SKM-1 (cell line): ENCODE data around the gene BLTP2.
"Not testable (repeated sequence)": the region's sequence is repeated elsewhere in the genome, so short reads cannot be mapped to it uniquely, and the experiment has no call there.

Experiments
- DNase-seq: peaks from one replicate; lab custom pipeline; 2025; ENCODE audit not compliant: unreplicated experiment; lab: John Stamatoyannopoulos, UW

BLTP2 gene

GRCh38 chr17:28648698-28649097 is 3.7 kb upstream of the BLTP2 start:
- DNase-seq, result no peak

GRCh38 chr17:28646039-28646754 is 1.2 kb upstream of the BLTP2 start:
- DNase-seq, result no peak

DNA sequence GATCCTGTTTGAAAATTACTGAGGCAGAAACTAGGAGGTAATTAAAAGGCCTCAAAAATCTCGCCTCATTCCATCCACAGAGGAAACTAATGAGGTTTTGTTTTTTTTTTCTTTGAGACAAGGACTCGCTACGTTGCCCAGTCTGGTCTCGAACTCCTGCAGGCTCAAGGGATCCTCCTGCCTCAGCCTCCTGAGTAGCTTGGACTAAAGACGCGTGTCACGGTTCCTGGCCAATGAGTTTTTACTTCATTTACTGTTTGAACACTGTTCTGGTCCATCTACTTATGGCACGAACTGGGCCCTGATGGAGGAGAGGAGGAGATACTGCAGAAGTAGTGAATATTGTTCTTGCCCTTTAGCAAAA is 600 bp upstream of the BLTP2 start:
- no peak for DNase-seq

DNA sequence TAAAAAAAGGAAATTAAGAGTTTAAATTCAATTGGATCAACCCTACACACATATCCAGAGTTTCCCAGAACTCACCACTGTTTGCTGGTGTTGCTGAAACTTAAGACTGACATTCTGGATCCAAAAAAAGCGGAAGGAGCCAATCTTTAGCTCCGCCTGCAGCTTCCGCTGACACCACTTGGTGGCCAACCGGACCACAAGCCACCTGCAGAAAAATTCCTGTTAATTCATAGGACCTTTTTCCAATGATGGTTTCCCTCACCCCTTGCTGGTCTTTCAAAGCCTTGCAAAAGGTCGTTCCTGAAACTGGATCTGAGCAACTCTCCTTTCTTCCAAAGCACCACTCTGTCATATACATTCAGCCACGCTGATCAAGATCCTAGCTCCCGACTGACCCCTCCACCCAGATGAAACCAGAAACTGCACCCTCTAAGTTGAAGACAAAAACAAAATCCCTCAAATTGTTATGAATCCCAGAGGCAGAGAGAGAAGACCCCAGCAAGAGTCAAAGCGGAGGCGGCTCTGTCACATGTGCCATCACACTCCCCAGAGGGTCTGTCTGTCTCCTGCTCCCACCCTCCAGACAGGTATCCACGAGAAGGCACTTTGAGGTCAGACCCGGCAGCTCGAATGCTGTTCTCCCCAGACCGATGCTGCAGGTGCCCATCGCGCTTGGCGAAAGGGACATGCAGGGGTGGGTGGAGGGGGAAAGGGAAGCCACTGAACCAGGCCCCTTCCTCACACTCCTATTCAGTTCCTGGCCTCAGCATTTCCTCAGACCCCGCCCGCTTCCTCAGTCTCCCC is 773 bp downstream of the BLTP2 start:
- peak; percentile 83 for DNase-seq

GRCh38 chr17:28641579-28641978 is 3.4 kb downstream of the BLTP2 start:
- DNase-seq, result no peak

- DNase-seq, result no peak
These were observed 9.5 kb downstream of the BLTP2 start for GRCh38 chr17:28635506-28635905.

DNA sequence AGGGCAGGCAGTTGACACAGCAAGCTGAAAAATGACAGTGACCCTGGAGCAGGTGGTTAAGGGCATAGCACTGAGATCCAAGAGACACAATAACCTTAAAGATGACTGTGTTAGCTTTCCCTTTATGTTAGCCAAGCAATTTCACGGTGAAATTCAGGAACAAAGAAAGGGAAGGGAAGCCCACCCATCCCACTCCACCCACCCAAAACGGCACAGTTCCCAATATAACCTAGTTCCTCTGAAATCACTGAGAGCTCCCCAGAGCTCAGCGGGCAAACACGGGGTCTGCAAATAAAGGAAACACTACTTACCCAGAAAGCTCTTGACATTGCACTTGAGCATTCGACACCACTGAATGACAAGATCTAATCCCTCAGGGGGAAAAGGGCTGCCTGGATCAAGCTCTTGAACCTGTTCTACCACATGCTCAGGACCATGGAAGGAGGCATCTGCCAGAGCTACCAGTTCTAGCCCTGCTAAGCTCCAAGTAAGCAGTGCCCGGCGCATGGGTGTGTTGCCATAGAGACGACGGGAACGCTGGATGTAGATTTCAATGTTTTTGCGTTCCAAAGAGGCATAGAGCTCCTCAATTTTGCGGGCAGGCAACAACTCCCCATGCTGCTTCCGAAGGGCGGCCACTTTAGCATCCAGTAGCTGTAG is 10.6 kb downstream of the BLTP2 start:
- DNase-seq, result no peak

- no peak for DNase-seq
These were observed 18.1 kb downstream of the BLTP2 start for GRCh38 chr17:28626818-28627217.

DNA sequence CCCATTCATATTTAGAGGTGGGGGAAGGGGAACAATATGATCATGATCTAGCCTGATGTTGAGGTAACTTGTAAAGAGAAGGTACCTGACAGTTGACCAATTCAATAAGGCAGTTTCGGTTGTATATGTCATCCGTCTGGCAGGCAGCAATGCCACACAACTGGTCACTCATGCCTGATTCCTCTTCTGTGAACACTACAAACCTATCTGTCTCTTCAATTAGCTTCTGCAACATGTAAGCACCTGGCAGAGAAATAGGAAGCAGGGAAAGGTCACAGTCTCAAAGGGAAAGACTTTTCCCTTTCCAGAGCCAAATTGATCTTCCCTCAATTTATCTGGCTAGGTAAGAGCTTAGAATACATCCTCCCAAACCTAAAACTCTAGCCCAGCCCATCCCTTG is 20.8 kb downstream of the BLTP2 start:
- no peak for DNase-seq

DNA sequence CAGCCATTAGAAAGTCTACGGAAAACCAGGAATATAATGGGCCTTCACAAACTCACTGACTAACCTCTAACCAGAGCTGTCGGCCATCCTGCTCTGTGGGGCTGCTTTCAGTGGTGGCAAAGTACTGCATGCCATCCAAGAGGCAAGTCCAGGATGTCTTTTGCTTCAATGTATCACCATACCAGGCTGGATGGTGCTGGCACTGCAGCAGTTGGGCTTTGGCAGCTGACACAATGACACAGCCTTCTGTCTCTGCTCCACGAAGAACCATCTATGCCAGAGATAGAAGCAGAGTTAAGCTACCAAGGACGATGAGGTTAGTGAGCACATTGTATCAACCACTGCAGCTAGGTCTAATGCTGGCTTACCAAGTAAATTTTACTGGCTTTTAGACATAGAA is 21.3 kb downstream of the BLTP2 start:
- no peak for DNase-seq

DNA sequence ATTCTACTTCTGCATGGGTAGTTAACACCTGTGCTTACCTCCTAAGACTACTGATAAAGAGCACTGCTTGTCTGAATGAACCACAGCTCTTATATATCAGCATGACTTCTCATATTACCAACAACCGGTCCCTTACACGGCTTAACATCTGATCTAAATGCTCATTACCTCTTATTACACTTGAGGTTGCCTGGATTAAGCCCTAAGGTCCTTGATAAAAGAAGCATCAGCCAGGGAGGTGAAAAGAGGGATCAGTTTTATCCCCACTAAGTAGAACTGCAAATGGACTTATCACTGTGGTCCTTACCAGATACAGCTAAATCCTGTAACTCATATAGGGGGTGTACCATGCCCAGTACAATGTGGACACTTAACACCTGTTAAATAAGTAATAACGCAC is 22.8 kb downstream of the BLTP2 start:
- no peak for DNase-seq

DNA sequence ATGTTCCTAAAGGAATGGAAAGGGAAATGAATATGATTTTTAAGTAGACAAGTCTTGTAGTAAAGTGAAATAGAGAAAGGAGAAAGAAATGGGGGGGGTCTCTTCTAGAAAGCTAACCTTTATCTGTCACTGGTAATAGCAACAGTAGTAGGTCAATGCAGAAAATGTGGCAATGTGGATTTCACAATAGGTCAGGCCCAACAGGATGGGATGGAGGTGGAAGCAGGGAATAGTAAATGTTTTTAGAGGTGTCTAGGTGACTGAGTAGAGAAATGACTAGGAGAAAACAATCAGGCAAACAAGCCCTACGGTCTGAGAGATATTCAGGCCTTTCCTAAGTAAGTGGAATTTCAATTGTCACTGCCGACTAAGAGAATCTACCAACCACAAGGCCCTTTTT is 24.9 kb downstream of the BLTP2 start:
- no peak for DNase-seq

GRCh38 chr17:28618464-28618863 is 26.5 kb downstream of the BLTP2 start:
- DNase-seq, result no peak

GRCh38 chr17:28616281-28616680 is 28.7 kb downstream of the BLTP2 start:
- DNase-seq, result no peak

DNA sequence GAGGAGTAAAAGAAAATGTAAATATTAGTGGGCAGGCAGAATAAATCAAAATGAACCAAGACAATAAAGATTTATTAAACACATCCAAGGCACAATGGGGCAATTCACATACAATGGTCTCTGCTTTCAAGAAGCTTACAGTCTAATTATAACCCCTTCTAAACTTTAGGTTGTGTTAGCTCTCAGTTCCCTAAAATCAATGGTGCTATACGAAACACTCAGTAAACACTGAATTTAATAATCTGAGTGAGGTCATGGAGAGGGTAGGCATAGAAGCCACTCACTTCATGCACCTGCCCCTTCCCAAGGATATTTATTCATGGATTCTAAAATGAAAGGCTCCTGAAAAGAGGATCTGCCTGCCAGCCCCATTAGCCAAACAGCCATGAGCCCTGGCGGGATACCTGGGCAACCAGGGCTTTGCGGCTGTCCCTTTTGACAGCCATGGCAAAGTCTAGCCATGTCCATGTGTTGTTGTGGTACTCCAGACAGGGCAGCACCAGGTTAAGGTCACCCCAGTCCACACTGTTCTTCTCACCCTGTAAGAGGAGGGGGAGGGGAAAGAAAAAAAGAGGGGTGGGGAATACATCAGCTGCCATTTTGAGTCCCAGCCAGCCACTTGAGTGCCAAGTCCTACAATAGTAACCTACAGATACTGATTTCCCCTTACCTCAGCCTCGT is 29.6 kb downstream of the BLTP2 start:
- no peak for DNase-seq

DNA sequence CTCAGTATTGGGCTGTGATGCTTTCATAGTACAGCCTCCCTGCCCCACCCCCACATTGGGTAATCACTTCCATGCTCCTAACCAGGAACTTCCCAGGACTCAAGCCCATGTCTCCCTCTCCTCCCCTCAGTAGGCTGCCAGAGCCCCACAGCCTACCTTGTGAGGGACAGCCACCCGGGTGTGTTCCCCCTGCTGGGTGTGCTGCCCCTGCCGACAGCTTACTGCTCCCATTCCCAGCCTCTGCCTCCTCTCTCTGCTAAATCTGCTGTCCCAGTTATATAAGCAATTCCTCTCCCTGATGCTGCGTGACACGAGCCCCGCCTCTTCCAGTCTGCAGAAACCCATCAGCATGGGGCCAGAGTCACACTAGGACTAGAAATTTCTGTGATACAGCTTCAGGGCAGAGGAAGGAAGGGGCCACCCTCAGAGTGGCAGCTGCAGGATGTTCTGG is 31.0 kb downstream of the BLTP2 start, which contains the start of gene RSKR:
RSKR (minus strand) TSS at position 255 of the 451 bp plus-strand sequence; CDS start at position 231, 24 bp downstream.
- no peak for DNase-seq

DNA sequence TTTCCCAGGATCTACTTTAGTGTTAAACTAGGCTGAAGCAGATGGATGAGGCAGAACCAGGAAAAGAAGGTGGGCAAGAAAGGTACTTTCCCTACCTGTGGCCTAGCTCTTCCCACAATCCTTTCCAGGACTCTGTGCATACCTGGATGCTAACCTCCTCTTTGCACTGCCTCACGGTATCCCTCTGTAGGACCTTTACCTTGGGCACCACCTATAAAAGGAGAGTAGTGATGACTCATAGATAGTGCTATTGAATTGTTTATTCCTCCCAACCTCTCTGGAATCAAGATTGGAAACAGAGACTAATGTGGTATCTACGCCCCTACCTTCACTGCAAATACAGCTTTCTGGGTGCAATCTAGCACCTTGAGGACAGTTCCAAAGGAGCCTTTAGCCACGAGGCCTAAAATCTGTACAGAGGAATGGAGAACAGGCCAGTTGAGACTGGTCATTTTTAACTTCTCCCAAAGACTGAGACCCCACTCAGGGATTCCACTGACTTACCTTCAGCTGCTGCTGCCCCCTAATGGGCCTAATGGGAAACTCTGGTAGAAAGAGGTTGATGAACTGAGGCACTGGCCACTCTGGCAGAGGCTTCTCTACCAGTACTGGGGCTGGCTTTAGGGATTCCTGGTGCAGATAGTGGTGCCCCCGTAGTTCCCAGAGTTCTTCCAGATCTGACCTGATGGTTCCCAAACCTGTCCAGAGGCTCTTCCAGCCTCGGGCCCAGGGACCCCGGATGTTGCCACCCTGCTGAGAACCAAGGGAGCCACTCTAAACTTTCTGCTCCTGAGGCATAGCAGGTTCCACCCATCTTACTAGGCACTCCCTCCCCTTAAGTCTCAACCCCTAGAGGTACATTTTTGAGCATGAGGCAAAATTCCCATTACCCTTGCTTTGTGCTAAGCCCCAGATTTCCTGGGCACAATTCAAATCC is 31.8 kb downstream of the BLTP2 start:
- DNase-seq, result peak; percentile 18

DNA sequence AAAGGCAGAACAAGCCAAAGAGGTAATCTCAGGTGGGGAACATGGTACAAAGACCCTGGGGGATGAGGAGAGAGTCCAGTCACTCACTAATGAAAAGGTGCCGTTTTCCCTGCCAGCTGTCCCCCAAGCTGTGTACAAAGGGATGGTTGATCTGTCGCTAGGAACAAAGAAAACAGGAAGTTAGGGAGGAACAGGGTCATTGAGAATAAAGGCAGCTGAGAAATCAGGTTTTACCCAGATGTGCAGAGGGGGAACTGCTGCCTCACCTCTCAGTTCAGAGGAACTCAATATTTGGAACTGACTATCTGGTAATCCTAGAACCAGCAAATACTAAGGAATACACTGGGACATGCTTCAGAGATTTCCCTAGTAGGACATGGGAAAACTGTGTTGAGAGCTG is 32.4 kb downstream of the BLTP2 start:
- no peak for DNase-seq

GRCh38 chr17:28610376-28610775 is 34.6 kb downstream of the BLTP2 start:
- no peak for DNase-seq

DNA sequence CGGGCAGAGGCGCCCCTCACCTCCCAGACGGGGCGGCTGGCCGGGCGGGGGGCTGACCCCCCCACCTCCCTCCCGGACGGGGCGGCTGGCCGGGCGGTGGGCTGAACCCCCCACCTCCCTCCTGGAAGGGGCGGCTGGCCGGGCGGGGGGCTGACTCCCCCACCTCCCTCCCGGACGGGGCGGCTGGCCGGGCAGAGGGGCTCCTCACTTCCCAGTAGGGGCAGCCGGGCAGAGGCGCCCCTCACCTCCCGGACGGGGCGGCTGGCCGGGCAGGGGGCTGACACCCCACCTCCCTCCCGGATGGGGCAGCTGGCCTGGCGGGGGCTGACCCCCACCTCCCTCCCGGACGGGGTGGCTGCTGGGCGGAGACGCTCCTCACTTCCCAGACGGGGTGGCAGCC is 40.9 kb downstream of the BLTP2 start:
- DNase-seq, result not testable (repeated sequence)
